ENCODE results near the gene VGLL3. TPM values are rescaled to one million over a fixed set of nuclear protein-coding genes. Genes with fewer than 3 reads are reported as not detected.

The VGLL3 gene
- total RNA-seq, 3 donors from 2014 or later: 17.9 to 60.0 (median 48.5) TPM

- H3K27ac ChIP-seq: no peak overlapping the region
- intact Hi-C loops (cut with DNase I; ENCODE audit: low total_unique reads): no loop called here
- H3K4me1 ChIP-seq: no peaks in the 10 kb centered on the region
- H3K9me3 ChIP-seq: no peaks in the 10 kb centered on the region
- DNase-seq (ENCODE audit: low spot score in 2 of 2): no peak
- H3K4me3 ChIP-seq: no peak overlapping the region
- no peak for TF ChIP-seq POLR2A (IDR thresholded peaks at IDR 0.05)
- H3K27me3 ChIP-seq: no peaks in the 10 kb centered on the region
- no peaks in the 10 kb centered on the region for H3K36me3 ChIP-seq
These were observed 76.3 kb downstream of the VGLL3 start for GRCh38 chr3:86914670-86915069.

GRCh38 chr3:86913160-86913559 lies 77.8 kb downstream of the VGLL3 start:
- Histone ChIP-seq H3K4me1 (no peaks in the 10 kb centered on the region), H3K27me3 (no peaks in the 10 kb centered on the region), H3K4me3 (no peak overlapping the region), H3K27ac (no peak overlapping the region), H3K36me3 (no peaks in the 10 kb centered on the region), H3K9me3 (no peaks in the 10 kb centered on the region)
- DNase-seq (ENCODE audit: low spot score in 2 of 2): no peak
- intact Hi-C loops (cut with DNase I; ENCODE audit: low total_unique reads): no loop called here
- TF ChIP-seq POLR2A (IDR thresholded peaks at IDR 0.05): no peak
- TF ChIP-seq CTCF (IDR thresholded peaks at IDR 0.05): no peak
- no peak for TF ChIP-seq POLR2AphosphoS5 (IDR thresholded peaks at IDR 0.05)

- TF ChIP-seq POLR2A (IDR thresholded peaks at IDR 0.05) (no peak), CTCF (IDR thresholded peaks at IDR 0.05) (no peak), POLR2AphosphoS5 (IDR thresholded peaks at IDR 0.05) (no peak)
- DNase-seq (ENCODE audit: low spot score in 2 of 2): no peak
- intact Hi-C loops (cut with DNase I; ENCODE audit: low total_unique reads): no loop called here
These were observed 95.7 kb downstream of the VGLL3 start for GRCh38 chr3:86895202-86895601.

GRCh38 chr3:86890741-86891396 lies 100.1 kb downstream of the VGLL3 start:
- no peaks in the 10 kb centered on the region for H3K4me1 ChIP-seq
- no peaks in the 10 kb centered on the region for H3K27me3 ChIP-seq
- H3K36me3 ChIP-seq: no peaks in the 10 kb centered on the region
- TF ChIP-seq POLR2A (IDR thresholded peaks at IDR 0.05): no peak
- TF ChIP-seq POLR2AphosphoS5 (IDR thresholded peaks at IDR 0.05): no peak
- no peak for TF ChIP-seq CTCF (IDR thresholded peaks at IDR 0.05)
- DNase-seq (ENCODE audit: low spot score in 2 of 2): no peak
- intact Hi-C loops (cut with DNase I; ENCODE audit: low total_unique reads): no loop called here
- no peaks in the 10 kb centered on the region for H3K9me3 ChIP-seq
- H3K27ac ChIP-seq: no peak overlapping the region
- no peak overlapping the region for H3K4me3 ChIP-seq

More at GRCh38 chr3:86895202-86895601, 95.7 kb downstream of the VGLL3 start:
- no peaks in the 10 kb centered on the region for H3K9me3 ChIP-seq
- H3K27me3 ChIP-seq: no peaks in the 10 kb centered on the region
- no peak overlapping the region for H3K4me3 ChIP-seq
- H3K4me1 ChIP-seq: no peaks in the 10 kb centered on the region
- no peaks in the 10 kb centered on the region for H3K36me3 ChIP-seq
- no peak overlapping the region for H3K27ac ChIP-seq

Other genes starting within 250 kb of the VGLL3 start
- 10 to 100 TPM; 32.0 to 42.6 (median 32.4) TPM for gene CHMP2B, start 236.2 kb upstream of the VGLL3 start, total RNA-seq